ENCODE measurements around the gene SLC35F6.

- TF ChIP-seq YY1 (IDR thresholded peaks at IDR 0.05; ENCODE audit: insufficient read depth, insufficient read length) (no peak), SUZ12 (IDR thresholded peaks at IDR 0.05; ENCODE audit: extremely low read depth, insufficient read depth, insufficient read length) (no peak), ZNF274 (IDR thresholded peaks at IDR 0.05; ENCODE audit: low read depth, low read length) (no peak)
These were observed 40.6 kb upstream of the SLC35F6 start for GRCh38 chr2:26723475-26723874.
